SKM-1 treated with dmso at 0.1 percent for 144 hours (cell line): ENCODE results near the gene FEN1.

Experiments used
- DNase-seq: peaks from one replicate; lab custom pipeline; 2025; ENCODE audit not compliant: unreplicated experiment; lab: John Stamatoyannopoulos, UW

Gene FEN1

GRCh38 chr11:61774411-61774810 lies 18.3 kb upstream of the FEN1 start:
- DNase-seq = no peak

GRCh38 chr11:61775106-61775505 lies 17.6 kb upstream of the FEN1 start:
- no peak for DNase-seq

GRCh38 chr11:61775606-61776554 lies 16.8 kb upstream of the FEN1 start:
- no peak for DNase-seq

- peak; percentile 65 for DNase-seq
Measured at GRCh38 chr11:61776561-61777075, 16.1 kb upstream of the FEN1 start.

- DNase-seq = no peak
Measured at GRCh38 chr11:61777234-61778090, 15.2 kb upstream of the FEN1 start.

GRCh38 chr11:61778357-61778886 lies 14.3 kb upstream of the FEN1 start:
- DNase-seq = no peak

- DNase-seq = no peak
Measured at GRCh38 chr11:61778920-61779650, 13.6 kb upstream of the FEN1 start.

GRCh38 chr11:61779666-61780525 lies 12.8 kb upstream of the FEN1 start:
- DNase-seq = no peak

GRCh38 chr11:61780581-61781162 lies 12.0 kb upstream of the FEN1 start:
- no peak for DNase-seq

GRCh38 chr11:61781585-61781984 lies 11.1 kb upstream of the FEN1 start:
- no peak for DNase-seq

- DNase-seq = no peak
Measured at GRCh38 chr11:61782299-61782698, 10.4 kb upstream of the FEN1 start.

- DNase-seq = no peak
Measured at GRCh38 chr11:61782841-61783240, 9.9 kb upstream of the FEN1 start.

GRCh38 chr11:61783717-61784505 lies 8.8 kb upstream of the FEN1 start:
- no peak for DNase-seq

GRCh38 chr11:61784506-61784805 lies 8.3 kb upstream of the FEN1 start:
- DNase-seq = no peak

GRCh38 chr11:61785837-61786402 lies 6.8 kb upstream of the FEN1 start:
- no peak for DNase-seq

GRCh38 chr11:61787928-61788491 lies 4.7 kb upstream of the FEN1 start:
- DNase-seq = peak; percentile 31

GRCh38 chr11:61791737-61792309 lies 888 bp upstream of the FEN1 start:
- DNase-seq = peak; percentile 10
